Loucy (cell line): Measurements from ENCODE around the gene DBH.

ENCODE experiments used
- EZH2phosphoT487 ChIP-seq: fragments of 200-600 bp; IDR thresholded peaks from 2 replicates; pipeline ENCODE4 v1.6.1; 2018; ENCODE audit warnings: antibody characterized with exemption, mild to moderate bottlenecking, moderate library complexity, borderline replicate concordance
- TF ChIP-seq, protein P1 (sequence below): fragments of 200-600 bp; sonication (generic); conservative IDR thresholded peaks from 2 replicates; pipeline ENCODE4 v1.5.1; 2014; ENCODE audit warnings: mild to moderate bottlenecking, antibody characterized with exemption, low read length

DNA sequence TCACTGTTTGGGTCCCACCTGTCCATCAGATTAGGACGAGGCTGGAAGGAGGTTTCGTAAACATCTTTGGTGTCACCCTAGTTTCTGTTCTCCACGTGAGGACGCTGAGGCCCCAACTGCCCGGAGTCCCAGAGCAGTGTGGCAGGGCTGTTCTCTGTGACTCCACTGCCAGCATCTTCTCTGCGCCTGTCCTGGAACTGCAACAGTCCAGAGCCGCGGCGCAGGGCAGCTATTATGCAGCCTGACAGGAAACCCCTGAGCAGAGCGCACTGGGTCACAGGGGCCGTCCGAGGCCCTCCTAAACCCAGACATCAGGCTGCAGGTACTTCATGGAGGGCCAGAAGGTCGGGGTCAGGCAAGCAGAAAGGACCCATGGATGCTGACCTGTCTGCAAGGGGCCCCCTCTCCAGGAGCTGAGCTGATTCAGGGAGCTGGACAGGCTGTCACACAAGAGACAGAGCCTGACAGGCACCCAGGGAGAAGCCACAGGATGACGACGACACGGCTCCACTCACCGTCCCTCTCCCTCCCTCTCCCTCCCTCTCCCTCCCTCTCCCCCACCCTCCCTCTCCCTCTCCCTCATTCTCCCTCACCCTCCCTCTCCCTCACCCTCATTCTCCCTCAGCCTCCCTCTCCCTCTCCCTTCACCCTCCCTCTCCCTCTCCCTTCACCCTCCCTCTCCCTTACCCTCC, 31.7 kb downstream of the DBH start:
- TF ChIP-seq, protein P1, sequence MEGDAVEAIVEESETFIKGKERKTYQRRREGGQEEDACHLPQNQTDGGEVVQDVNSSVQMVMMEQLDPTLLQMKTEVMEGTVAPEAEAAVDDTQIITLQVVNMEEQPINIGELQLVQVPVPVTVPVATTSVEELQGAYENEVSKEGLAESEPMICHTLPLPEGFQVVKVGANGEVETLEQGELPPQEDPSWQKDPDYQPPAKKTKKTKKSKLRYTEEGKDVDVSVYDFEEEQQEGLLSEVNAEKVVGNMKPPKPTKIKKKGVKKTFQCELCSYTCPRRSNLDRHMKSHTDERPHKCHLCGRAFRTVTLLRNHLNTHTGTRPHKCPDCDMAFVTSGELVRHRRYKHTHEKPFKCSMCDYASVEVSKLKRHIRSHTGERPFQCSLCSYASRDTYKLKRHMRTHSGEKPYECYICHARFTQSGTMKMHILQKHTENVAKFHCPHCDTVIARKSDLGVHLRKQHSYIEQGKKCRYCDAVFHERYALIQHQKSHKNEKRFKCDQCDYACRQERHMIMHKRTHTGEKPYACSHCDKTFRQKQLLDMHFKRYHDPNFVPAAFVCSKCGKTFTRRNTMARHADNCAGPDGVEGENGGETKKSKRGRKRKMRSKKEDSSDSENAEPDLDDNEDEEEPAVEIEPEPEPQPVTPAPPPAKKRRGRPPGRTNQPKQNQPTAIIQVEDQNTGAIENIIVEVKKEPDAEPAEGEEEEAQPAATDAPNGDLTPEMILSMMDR: no peak
- no peak for TF ChIP-seq EZH2phosphoT487
